Measurements from ENCODE around the gene PSEN1.
A peak's percentile ranks its signal among the peaks of the same experiment; 100 is the strongest.

Gene PSEN1

GRCh38 chr14:73266317-73266716 lies 130.0 kb downstream of the PSEN1 start:
- TF ChIP-seq, protein P1, sequence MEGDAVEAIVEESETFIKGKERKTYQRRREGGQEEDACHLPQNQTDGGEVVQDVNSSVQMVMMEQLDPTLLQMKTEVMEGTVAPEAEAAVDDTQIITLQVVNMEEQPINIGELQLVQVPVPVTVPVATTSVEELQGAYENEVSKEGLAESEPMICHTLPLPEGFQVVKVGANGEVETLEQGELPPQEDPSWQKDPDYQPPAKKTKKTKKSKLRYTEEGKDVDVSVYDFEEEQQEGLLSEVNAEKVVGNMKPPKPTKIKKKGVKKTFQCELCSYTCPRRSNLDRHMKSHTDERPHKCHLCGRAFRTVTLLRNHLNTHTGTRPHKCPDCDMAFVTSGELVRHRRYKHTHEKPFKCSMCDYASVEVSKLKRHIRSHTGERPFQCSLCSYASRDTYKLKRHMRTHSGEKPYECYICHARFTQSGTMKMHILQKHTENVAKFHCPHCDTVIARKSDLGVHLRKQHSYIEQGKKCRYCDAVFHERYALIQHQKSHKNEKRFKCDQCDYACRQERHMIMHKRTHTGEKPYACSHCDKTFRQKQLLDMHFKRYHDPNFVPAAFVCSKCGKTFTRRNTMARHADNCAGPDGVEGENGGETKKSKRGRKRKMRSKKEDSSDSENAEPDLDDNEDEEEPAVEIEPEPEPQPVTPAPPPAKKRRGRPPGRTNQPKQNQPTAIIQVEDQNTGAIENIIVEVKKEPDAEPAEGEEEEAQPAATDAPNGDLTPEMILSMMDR (IDR thresholded peaks at IDR 0.05; ENCODE audit: insufficient read depth, low read depth, low read length, missing control alignments), result no peak
- no peak for DNase-seq (ENCODE audit: low read depth)
- H3K4me3 ChIP-seq (ENCODE audit: low read depth, low read length), result no peak overlapping the region

GRCh38 chr14:73267474-73267873 lies 131.2 kb downstream of the PSEN1 start:
- H3K4me3 ChIP-seq (ENCODE audit: low read depth, low read length), result no peak overlapping the region
- DNase-seq (ENCODE audit: low read depth), result no peak
- TF ChIP-seq, protein P1 (IDR thresholded peaks at IDR 0.05; ENCODE audit: insufficient read depth, low read depth, low read length, missing control alignments), result no peak

DNA sequence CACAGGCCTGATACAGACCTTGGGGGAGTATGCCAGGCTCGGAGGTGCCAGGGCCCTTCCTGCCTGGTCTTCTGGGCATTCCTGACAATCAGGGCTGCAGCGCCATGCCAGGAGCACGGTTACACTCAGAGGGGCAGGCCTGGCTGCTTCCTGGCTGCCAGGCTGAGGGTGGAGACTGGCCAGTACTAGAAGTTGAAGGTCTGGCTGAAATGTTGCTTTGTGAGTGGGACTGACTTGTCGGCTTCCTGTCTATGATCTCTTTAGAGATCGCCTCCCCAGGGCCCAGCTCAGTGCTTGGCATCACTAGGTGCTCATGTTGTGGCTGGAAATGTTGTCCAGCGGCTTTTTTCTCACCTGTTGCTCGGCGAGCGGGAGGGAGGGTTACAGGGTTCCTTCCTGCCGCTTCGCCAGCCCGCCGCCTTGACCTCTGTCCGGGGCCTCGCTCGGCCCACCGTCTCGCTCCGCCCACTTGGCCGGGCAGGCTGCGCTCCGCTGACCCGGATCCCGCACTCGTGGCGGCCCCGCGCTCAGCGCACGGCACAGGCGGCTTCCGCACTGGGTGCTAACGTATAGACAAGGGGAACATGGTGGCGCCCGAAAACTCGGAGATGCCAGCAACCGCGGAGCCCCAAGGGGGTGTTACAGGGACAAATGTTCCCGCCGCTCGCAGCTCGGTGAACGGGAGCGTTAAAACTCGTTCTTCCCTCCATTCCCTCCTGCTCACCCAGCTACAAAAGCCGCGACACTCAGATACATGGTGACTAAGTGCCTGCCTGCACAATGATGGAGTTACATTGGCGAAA lies 133.6 kb downstream of the PSEN1 start:
- peak; percentile 80 for DNase-seq (ENCODE audit: low read depth)
- H3K4me3 ChIP-seq (ENCODE audit: low read depth, low read length), result peak overlapping the region; percentile 41
- TF ChIP-seq, protein P1 (IDR thresholded peaks at IDR 0.05; ENCODE audit: insufficient read depth, low read depth, low read length, missing control alignments), result no peak

- DNase-seq (ENCODE audit: low read depth), result no peak
These were observed 136.1 kb downstream of the PSEN1 start for GRCh38 chr14:73272393-73272792.

More at GRCh38 chr14:73272393-73272792, 136.1 kb downstream of the PSEN1 start:
- TF ChIP-seq, protein P1 (IDR thresholded peaks at IDR 0.05; ENCODE audit: insufficient read depth, low read depth, low read length, missing control alignments), result no peak
- H3K4me3 ChIP-seq (ENCODE audit: low read depth, low read length), result no peak overlapping the region

Measured in GM12865 (cell line).